ENCODE results near the gene MOV10.
"Not testable (repeated sequence)": the region's sequence is repeated elsewhere in the genome, so short reads cannot be mapped to it uniquely, and the experiment has no call there.

Gene MOV10

DNA sequence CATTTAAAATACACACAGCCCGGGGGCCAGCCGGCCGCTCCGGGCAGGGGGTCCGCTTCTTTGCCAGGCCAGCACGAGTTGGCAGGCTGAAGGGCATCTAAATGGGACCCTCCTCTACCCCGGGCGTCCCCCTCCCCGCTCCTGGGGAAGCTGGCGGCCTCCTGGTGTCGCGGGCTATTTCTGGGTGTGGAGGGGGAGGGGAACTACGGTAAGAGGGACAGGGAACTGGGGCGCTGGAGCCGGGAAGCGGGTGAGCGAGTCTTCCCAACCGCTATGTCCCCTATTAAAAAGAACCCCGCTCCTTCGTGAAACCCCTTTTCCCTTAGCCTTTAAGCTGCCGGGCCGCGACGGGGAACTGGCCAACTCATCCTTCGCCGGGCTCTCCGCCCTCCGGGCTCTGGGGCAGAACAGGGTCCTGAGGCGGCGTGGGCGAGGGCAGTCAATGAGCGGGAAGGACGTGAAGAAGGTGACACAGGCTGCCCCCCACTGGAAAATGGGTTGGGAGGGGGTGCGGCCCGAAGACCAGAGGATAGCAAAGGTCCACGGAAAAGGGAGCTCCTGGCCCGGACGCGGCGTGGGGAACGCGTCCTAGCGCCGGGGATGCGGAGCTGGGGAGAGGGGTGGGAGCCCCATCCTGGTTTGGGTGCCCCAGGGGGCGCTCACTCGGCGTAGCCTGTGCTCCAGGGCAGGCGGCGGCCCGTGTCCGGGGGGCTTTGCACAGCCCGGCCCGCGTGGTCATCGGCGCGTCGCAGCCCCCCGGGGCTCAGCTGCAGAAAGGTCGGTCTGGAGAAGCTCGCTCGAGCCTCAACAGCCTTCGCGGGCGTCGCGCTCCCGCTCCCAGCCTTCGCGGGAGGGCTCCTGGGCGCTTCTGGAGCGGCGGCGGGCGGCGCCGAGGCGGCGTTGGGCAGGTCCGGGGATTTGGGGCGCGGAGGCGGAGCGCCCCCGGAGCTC is 40.1 kb downstream of the MOV10 start:
- DNase-seq = no peak

DNA sequence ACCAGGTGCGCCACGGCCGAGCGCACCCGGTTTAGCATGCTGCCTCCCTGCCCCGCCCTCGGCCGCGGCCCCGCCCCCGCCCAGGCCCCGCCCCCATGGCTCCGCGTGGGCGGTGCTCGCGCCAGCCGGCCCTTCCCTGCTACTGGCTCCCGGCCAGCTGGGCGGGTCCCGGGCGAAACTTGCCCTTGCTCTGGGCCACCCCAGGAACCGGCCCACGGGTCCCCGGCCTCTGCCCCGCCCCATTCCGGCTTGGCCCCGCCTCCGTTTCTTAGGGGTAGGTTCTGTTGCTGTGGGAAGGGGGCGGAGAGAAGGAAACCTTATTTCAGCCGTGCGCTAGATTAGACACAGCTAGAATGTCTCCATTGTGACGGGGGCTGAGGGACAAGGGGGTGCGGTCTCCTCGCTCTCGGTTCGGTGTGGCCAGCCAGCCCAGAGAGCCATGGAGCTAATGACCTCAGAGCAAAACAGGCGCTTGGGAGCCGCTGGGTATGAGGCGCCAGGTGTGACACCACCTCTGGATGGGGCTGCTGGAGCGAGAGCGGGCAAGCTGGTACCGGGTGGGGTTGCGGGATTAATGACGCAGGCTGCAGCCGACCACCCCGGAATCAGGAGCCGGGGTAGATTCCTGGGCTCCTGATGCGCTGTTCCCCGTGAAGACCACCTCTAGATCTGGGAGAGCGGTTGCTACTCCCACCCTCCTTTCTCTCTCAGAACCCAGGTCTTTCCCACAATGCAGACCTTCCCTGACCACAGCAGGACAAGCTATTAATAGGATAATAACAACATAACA is 41.0 kb downstream of the MOV10 start, which contains the start of gene PPM1J:
PPM1J (minus strand) TSS at position 69 of the 790 bp plus-strand sequence; CDS start at position 38, 31 bp downstream.
- DNase-seq = peak; percentile 70

GRCh38 chr1:112716133-112716720 is 41.8 kb downstream of the MOV10 start:
- peak; percentile 54 for DNase-seq

DNA sequence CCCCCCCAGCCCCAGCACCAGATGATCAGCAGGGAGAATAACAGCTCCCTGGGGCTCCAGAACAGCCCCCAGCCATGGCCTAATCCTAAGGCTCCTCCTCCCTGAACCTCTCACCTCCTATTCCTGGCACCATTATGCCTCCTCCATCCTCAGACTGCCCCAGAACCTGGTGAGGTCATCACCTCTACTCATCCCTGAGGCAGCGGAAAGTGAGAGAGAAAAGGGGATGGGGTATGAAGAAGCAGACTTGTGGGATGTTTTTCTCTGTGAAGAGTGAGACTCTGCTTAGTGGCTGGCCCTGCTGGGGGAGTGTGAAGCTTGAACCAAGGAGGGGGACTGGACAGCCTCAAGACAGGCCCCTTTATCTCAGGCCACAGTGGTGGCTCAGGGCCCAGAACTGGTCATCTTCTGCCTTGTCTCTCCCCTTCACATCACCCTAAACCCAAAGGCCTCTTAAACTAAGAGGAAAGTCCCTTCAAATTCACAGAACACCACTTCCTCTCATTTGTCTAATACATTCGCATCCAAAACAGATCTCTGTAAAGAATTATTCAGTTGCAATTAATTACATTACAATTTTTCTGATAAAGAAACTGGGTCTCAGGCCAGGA is 42.9 kb downstream of the MOV10 start:
- no peak for DNase-seq

DNA sequence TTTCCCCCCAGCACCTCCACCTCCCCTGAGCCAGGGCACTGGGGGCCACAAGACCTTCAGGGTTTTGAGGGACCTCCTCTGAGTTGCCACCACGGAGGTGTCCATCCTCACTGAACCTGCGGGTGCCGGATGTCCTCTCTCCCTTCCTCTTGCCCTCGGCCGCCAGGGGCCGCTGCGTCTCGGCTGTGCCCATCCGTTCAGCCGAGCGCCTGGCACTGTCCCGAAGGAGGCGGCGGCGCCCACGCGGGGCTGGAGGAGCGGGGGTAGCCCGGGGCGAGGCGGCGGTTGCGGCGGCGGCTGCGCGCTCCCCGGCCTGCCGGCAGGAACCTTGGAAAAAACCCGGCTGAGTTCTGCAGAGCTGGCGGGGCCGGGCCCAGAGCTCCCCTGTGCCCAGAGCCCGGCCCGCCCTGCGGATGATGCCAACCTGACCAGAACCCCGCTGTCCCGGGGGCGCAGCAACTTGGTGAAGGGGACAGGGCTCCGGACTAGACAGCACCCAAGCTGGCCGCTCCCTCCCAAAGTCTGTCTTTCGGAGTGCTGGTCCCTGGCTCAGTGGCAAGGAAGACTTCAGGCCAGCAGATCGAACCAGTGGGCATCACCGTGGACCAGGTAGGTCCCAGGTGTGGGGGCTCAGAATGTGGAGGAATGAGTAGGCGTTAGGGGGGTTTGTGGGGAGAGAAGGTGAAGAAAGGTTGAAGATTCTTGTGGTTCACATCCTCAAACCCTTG is 44.4 kb downstream of the MOV10 start:
- DNase-seq = no peak

GRCh38 chr1:112719706-112720105 is 45.2 kb downstream of the MOV10 start:
- DNase-seq = no peak

DNA sequence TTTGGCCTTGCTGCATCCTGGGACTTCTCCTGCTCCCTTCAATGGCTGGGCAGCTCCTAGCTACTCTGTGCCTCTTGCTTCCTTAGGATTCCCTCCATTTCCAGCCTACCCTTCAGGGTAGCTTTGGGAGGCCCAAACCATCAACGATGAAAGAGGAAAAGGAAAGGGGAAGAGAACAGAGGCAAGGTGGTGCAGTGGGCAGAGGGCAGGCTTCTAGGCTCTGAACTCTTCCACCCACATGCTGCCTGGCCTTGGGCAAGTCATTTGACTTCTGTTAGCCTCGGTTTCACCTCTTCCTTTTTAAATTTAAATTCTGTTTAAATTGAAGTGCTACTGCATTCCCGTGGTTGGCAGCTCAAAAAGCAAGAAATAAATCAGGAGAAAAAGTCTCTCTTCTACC is 46.3 kb downstream of the MOV10 start:
- no peak for DNase-seq

DNA sequence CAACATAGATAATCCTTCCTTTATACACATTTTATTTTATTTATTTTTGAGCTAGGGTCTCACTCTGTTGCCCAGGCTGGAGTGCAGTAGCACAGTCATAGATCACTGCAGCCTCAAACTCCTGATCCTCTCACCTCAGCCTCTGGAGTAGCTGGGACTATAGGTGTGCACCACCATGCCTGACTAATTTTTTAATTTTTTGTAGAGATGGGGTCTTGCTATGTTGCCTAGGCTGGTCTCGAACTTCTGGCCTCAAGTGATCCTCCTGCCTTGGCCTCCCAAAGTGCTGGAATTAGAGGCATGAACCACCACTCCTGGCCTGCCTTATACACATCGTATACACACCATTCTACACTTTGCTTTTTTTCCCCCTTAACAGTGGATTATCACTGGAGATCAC is 46.8 kb downstream of the MOV10 start:
- not testable (repeated sequence) for DNase-seq

GRCh38 chr1:112721966-112722524 is 47.6 kb downstream of the MOV10 start:
- no peak for DNase-seq

DNA sequence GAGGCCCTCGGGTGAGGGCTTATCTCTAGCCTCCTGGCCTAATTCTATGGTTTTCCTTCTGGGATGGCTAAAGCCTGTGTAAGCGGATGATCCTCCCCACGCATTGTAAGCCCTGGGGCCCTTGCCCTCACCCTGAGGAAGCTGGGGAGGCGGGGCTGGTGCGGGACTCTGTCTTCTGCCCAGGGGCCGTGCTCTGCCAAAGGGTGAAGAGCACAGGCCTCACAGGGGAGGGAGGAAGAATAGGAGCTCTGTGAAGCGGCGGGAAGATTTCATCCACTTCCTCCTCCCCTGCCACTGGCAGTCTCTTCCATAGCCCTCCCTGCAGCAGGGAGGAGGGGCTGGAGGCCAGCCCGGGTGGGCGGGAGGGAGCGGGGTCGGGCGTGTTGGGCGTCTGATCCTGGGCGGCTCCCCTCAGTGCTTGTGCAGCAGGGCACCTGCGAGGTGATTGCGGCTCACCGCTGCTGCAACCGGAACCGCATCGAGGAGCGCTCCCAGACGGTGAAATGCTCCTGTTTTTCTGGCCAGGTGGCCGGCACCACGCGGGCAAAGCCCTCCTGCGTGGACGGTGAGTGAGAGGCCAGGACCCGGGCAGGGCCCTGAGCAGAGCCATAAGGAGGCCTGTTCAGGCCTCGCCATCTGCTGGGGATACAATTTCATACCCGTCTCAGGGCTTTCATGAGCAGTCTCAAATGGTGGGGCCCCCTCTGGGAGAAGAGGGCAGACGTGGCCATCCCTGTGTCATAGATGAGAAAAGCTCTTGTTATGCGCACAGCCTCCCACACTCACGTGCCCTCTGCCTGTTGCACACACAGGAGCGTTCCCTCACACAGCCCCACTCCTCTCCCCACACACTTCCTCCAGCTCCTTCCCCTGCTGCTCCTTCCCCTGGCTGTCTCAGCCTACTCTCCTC is 48.4 kb downstream of the MOV10 start:
- peak; percentile 43 for DNase-seq

GRCh38 chr1:112723511-112723839 is 49.0 kb downstream of the MOV10 start:
- no peak for DNase-seq

- DNase-seq = not testable (repeated sequence)
Measured at GRCh38 chr1:112724240-112724639, 49.8 kb downstream of the MOV10 start.

- DNase-seq = no peak
Measured at GRCh38 chr1:112727716-112728115, 53.3 kb downstream of the MOV10 start.

- not testable (repeated sequence) for DNase-seq
Measured at GRCh38 chr1:112728306-112728971, 54.0 kb downstream of the MOV10 start.

DNA sequence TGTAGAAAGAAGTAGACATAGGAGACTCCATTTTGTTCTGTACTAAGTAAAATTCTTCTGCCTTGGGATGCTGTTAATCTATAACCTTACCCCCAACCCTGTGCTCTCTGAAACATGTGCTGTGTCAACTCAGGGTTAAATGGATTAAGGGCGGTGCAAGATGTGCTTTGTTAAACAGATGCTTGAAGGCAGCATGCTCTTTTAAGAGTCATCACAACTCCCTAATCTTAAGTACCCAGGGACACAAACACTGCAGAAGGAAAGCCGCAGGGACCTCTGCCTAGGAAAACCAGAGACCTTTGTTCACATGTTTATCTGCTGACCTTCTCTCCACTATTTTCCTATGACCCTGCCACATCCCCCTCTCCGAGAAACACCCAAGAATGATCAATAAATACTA is 54.6 kb downstream of the MOV10 start:
- not testable (repeated sequence) for DNase-seq

GRCh38 chr1:112729909-112730308 is 55.5 kb downstream of the MOV10 start:
- no peak for DNase-seq

GRCh38 chr1:112731451-112731850 is 57.0 kb downstream of the MOV10 start:
- DNase-seq = no peak

GRCh38 chr1:112735752-112736151 is 61.3 kb downstream of the MOV10 start:
- no peak for DNase-seq

GRCh38 chr1:112737573-112737972 is 63.1 kb downstream of the MOV10 start:
- no peak for DNase-seq

All from DMS 273 treated with DMSO at 0.1 percent for 48 hours (cell line).